H9 (cell line): ENCODE measurements around the gene DOK6. TPM values are rescaled to one million over a fixed set of nuclear protein-coding genes. Genes with fewer than 3 reads are reported as not detected.

Experiments
- DNase-seq: peaks from one replicate; pipeline ENCODE4 v3.0.0-alpha.2; 2017
- H2AFZ ChIP-seq: one replicate; pipeline ENCODE4 v1.6.1; 2013; ENCODE audit warnings: mild to moderate bottlenecking, low read length, control low read depth, moderate library complexity
- H2AK5ac ChIP-seq: 2 replicates; pipeline ENCODE4 v1.6.1; 2013; ENCODE audit warnings: low read length, control low read depth, mixed read lengths; ENCODE audit not compliant: insufficient read length
- H2BK120ac ChIP-seq: one replicate; pipeline ENCODE4 v1.6.1; 2013; ENCODE audit warnings: low read depth, mild to moderate bottlenecking, low read length, control low read depth, inconsistent platforms; ENCODE audit not compliant: poor library complexity, severe bottlenecking
- H2BK12ac ChIP-seq: 2 replicates; pipeline ENCODE4 v1.6.1; 2013; ENCODE audit warnings: low read length, control low read depth, mixed read lengths, low read depth; ENCODE audit not compliant: insufficient read length
- H2BK15ac ChIP-seq: 2 replicates; pipeline ENCODE4 v1.6.1; 2013; ENCODE audit warnings: low read depth, low read length, control low read depth
- H2BK20ac ChIP-seq: one replicate; pipeline ENCODE4 v1.6.1; 2013; ENCODE audit warnings: low read depth, mild to moderate bottlenecking, low read length, control low read depth, inconsistent platforms; ENCODE audit not compliant: poor library complexity, severe bottlenecking
- H2BK5ac ChIP-seq: 2 replicates; pipeline ENCODE4 v1.6.1; 2013; ENCODE audit warnings: low read length, control low read depth, mixed read lengths; ENCODE audit not compliant: insufficient read length
- H3K14ac ChIP-seq: 2 replicates; pipeline ENCODE4 v1.6.1; 2013; ENCODE audit warnings: low read length, control low read depth; ENCODE audit not compliant: insufficient read depth
- H3K18ac ChIP-seq: 2 replicates; pipeline ENCODE4 v1.6.1; 2013; ENCODE audit warnings: low read depth, mild to moderate bottlenecking, mixed read lengths, low read length, control low read depth; ENCODE audit not compliant: insufficient read length
- H3K23ac ChIP-seq: 2 replicates; pipeline ENCODE4 v1.6.1; 2013; ENCODE audit warnings: low read length, control low read depth, mixed read lengths, low read depth; ENCODE audit not compliant: insufficient read length
- H3K23me2 ChIP-seq: 2 replicates; pipeline ENCODE4 v1.6.1; 2013; ENCODE audit warnings: low read depth, mild to moderate bottlenecking, mixed read lengths, low read length, control low read depth; ENCODE audit not compliant: insufficient read length, poor library complexity, severe bottlenecking
- H3K27ac ChIP-seq: 2 replicates; pipeline ENCODE4 v1.5.1; 2013; ENCODE audit warnings: low read length, control low read depth, mixed read lengths, low read depth; ENCODE audit not compliant: insufficient read length
- H3K27me3 ChIP-seq: 2 replicates; pipeline ENCODE4 v1.6.1; 2013; ENCODE audit warnings: low read length, control low read depth, inconsistent platforms; ENCODE audit not compliant: insufficient read depth
- H3K4ac ChIP-seq: 2 replicates; pipeline ENCODE4 v1.6.1; 2013; ENCODE audit warnings: low read depth, mild to moderate bottlenecking, control low read depth, inconsistent platforms, low read length, moderate library complexity
- H3K4me1 ChIP-seq: 2 replicates; pipeline ENCODE4 v1.6.1; 2013; ENCODE audit warnings: low read length, control low read depth, inconsistent platforms; ENCODE audit not compliant: insufficient read depth
- H3K4me2 ChIP-seq: 2 replicates; pipeline ENCODE4 v1.6.1; 2013; ENCODE audit warnings: low read length, control low read depth, mixed read lengths; ENCODE audit not compliant: insufficient read length, insufficient read depth
- H3K56ac ChIP-seq: 2 replicates; pipeline ENCODE4 v1.6.1; 2013; ENCODE audit warnings: low read depth, mild to moderate bottlenecking, mixed read lengths, low read length, control low read depth; ENCODE audit not compliant: insufficient read length
- H3K79me1 ChIP-seq: 2 replicates; pipeline ENCODE4 v1.6.1; 2013; ENCODE audit warnings: low read depth, mild to moderate bottlenecking, moderate library complexity, low read length, control low read depth, inconsistent platforms; ENCODE audit not compliant: insufficient read depth, poor library complexity, severe bottlenecking
- H3K79me2 ChIP-seq: 2 replicates; pipeline ENCODE4 v1.6.1; 2013; ENCODE audit warnings: low read length, control low read depth, inconsistent platforms; ENCODE audit not compliant: insufficient read depth
- H3K9ac ChIP-seq: 2 replicates; pipeline ENCODE4 v1.6.1; 2013; ENCODE audit warnings: low read length, control low read depth, mixed read lengths; ENCODE audit not compliant: insufficient read length; ENCODE audit errors: extremely low read depth
- H3K9me3 ChIP-seq: one replicate; pipeline ENCODE4 v1.6.1; 2013; ENCODE audit warnings: low read depth, low read length, inconsistent platforms; ENCODE audit not compliant: control insufficient read depth
- H3T11ph ChIP-seq: one replicate; pipeline ENCODE4 v1.6.1; 2013; ENCODE audit warnings: mild to moderate bottlenecking, low read length, control low read depth, inconsistent platforms
- H4K20me1 ChIP-seq: one replicate; pipeline ENCODE4 v1.6.1; 2013; ENCODE audit not compliant: control insufficient read depth, insufficient read length, insufficient read depth
- H4K5ac ChIP-seq: 2 replicates; pipeline ENCODE4 v1.6.1; 2013; ENCODE audit warnings: low read depth, mild to moderate bottlenecking, mixed read lengths, low read length, control low read depth; ENCODE audit not compliant: insufficient read length
- H4K8ac ChIP-seq: replicated peaks from 2 replicates; pipeline ENCODE4 v1.6.1; 2013; ENCODE audit warnings: low read length, control low read depth, mixed read lengths, low read depth; ENCODE audit not compliant: insufficient read length
- H4K91ac ChIP-seq: 2 replicates; pipeline ENCODE4 v1.6.1; 2013; ENCODE audit warnings: low read depth, mild to moderate bottlenecking, moderate library complexity, mixed read lengths, low read length, control low read depth; ENCODE audit not compliant: insufficient read length
- H3K27ac Mint-ChIP-seq, 3 experiments: 2 replicates in 2 of 3; 3 replicates in 1 of 3; pipeline ENCODE4 v1.8.0; 2020 to 2021; ENCODE audit warnings: mixed read lengths in 3 of 3, mild to moderate bottlenecking in 1 of 3, moderate library complexity in 1 of 3
- H3K27me3 Mint-ChIP-seq: 2 replicates; pipeline ENCODE4 v1.8.0; 2021; ENCODE audit warnings: low read depth, mild to moderate bottlenecking, moderate library complexity, mixed read lengths
- H3K36me3 Mint-ChIP-seq, 3 experiments: 2 replicates in 2 of 3; 3 replicates in 1 of 3; pipeline ENCODE4 v1.8.0; 2020 to 2021; ENCODE audit warnings: low read depth in 3 of 3, mixed read lengths in 3 of 3; ENCODE audit not compliant: insufficient read depth in 1 of 3
- H3K4me1 Mint-ChIP-seq, 2 experiments: 2 replicates each; pipeline ENCODE4 v1.8.0; 2020; ENCODE audit warnings: mixed read lengths in 2 of 2
- H3K4me3 Mint-ChIP-seq, 2 experiments: 2 replicates in 1 of 2; 3 replicates in 1 of 2; pipeline ENCODE4 v1.8.0; 2020 to 2021; ENCODE audit warnings: mild to moderate bottlenecking in 2 of 2, mixed read lengths in 2 of 2, moderate library complexity in 1 of 2
- H3K9me3 Mint-ChIP-seq, 2 experiments: 2 replicates in 1 of 2; 3 replicates in 1 of 2; pipeline ENCODE4 v1.8.0; 2020; ENCODE audit warnings: mild to moderate bottlenecking in 2 of 2, mixed read lengths in 2 of 2, moderate library complexity in 1 of 2
- WGBS: extraction: QIAGEN DNeasy Blood & Tissue Kit; methylation state at CpG from one replicate; pipeline ENCODE4 v1.1.7; 2013; ENCODE audit warnings: missing lambda C conversion rate, low lambda C conversion rate, mixed read lengths; ENCODE audit not compliant: insufficient read length; ENCODE audit errors: extremely low coverage; 5-methylcytosine and 5-hydroxymethylcytosine counted together
- total RNA-seq: library from RNA; stranded (reverse); gene quantifications from 2 replicates; pipeline ENCODE4 v1.2.1, GENCODE V29; 2021
- TF ChIP-seq, protein P1 (sequence below): fragments of 200-600 bp; sonication (generic); conservative IDR thresholded peaks from 3 replicates; pipeline ENCODE4 v1.8.0; 2021; ENCODE audit warnings: antibody characterized with exemption, mild to moderate bottlenecking

DOK6 gene
- total RNA-seq, 1 experiment from 2014 or later = 0.20 TPM

DNA sequence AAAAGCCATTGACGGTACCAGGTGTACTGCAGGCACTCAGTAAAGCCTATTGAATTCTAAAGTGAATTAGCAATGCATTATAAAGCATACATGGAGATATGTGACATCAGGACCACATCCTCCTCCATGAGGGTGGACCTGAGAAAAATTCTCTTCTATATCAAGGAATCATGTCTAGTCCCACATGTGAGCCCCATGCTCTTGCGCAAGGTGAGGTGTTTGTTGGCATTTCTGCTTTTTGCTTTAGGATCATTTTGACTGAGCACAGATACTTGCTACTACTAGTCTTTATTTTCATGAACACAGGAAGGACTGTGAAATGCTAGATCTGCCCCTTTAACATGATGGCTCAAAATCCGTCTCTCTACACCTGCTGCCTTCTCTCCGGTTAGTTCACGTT is 363.1 kb downstream of the DOK6 start:
- Mint-ChIP-seq H3K9me3 (no peaks in the 10 kb centered on the region), H3K27me3 (no peaks in the 10 kb centered on the region), H3K36me3 (no peaks in the 10 kb centered on the region), H3K27ac (no peak overlapping the region), H3K4me3 (no peak overlapping the region), H3K4me1 (peaks cover 3 to 4% of the 10 kb centered on the region in 2 experiments; a peak in 2 of 4 replicates)
- no peak overlapping the region for H3K4ac ChIP-seq
- no peak overlapping the region for H2BK12ac ChIP-seq
- no peak overlapping the region for H2BK120ac ChIP-seq
- no peak overlapping the region for H3K14ac ChIP-seq
- H3K23ac ChIP-seq = no peak overlapping the region
- no peak overlapping the region for H4K5ac ChIP-seq
- DNase-seq = no peak
- no peak overlapping the region for H2BK20ac ChIP-seq
- no peak overlapping the region for H3K56ac ChIP-seq
- H3K4me1 ChIP-seq = no peaks in the 10 kb centered on the region
- H3K4me2 ChIP-seq = no peak overlapping the region
- H3K27ac ChIP-seq = no peak overlapping the region
- H2BK5ac ChIP-seq = no peak overlapping the region
- H3K18ac ChIP-seq = no peak overlapping the region
- no peak overlapping the region for H2AK5ac ChIP-seq
- H4K8ac ChIP-seq = no peak overlapping the region
- no peak overlapping the region for H2BK15ac ChIP-seq
- no peak overlapping the region for H2AFZ ChIP-seq
- no CpG with 5 or more reads among the region's 5 CpGs for WGBS
- no peaks in the 10 kb centered on the region for H4K20me1 ChIP-seq
- no peaks in the 10 kb centered on the region for H3K23me2 ChIP-seq
- no peaks in the 10 kb centered on the region for H3K79me1 ChIP-seq
- TF ChIP-seq, protein P1, sequence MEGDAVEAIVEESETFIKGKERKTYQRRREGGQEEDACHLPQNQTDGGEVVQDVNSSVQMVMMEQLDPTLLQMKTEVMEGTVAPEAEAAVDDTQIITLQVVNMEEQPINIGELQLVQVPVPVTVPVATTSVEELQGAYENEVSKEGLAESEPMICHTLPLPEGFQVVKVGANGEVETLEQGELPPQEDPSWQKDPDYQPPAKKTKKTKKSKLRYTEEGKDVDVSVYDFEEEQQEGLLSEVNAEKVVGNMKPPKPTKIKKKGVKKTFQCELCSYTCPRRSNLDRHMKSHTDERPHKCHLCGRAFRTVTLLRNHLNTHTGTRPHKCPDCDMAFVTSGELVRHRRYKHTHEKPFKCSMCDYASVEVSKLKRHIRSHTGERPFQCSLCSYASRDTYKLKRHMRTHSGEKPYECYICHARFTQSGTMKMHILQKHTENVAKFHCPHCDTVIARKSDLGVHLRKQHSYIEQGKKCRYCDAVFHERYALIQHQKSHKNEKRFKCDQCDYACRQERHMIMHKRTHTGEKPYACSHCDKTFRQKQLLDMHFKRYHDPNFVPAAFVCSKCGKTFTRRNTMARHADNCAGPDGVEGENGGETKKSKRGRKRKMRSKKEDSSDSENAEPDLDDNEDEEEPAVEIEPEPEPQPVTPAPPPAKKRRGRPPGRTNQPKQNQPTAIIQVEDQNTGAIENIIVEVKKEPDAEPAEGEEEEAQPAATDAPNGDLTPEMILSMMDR = no peak
- no peak overlapping the region for H3K9ac ChIP-seq
- no peak overlapping the region for H3T11ph ChIP-seq
- H3K9me3 ChIP-seq = no peaks in the 10 kb centered on the region
- no peaks in the 10 kb centered on the region for H3K79me2 ChIP-seq
- H3K27me3 ChIP-seq = no peaks in the 10 kb centered on the region
- no peak overlapping the region for H4K91ac ChIP-seq
